ENCODE data around the gene MAMSTR. TPM values are rescaled to one million over a fixed set of nuclear protein-coding genes. Genes with fewer than 3 reads are reported as not detected.

The MAMSTR gene
- total RNA-seq, 2 experiments from 2014 or later: 1.1 to 1.5 TPM

GRCh38 chr19:48740164-48740972 is 20.8 kb upstream of the MAMSTR start, which contains the start of gene RASIP1:
Gene RASIP1, minus strand, starts transcription at chr19:48740610. Its CDS starts 328 bp downstream, at chr19:48740282.
- H3K9me3 Mint-ChIP-seq: no peaks in the 10 kb centered on the region

DNA sequence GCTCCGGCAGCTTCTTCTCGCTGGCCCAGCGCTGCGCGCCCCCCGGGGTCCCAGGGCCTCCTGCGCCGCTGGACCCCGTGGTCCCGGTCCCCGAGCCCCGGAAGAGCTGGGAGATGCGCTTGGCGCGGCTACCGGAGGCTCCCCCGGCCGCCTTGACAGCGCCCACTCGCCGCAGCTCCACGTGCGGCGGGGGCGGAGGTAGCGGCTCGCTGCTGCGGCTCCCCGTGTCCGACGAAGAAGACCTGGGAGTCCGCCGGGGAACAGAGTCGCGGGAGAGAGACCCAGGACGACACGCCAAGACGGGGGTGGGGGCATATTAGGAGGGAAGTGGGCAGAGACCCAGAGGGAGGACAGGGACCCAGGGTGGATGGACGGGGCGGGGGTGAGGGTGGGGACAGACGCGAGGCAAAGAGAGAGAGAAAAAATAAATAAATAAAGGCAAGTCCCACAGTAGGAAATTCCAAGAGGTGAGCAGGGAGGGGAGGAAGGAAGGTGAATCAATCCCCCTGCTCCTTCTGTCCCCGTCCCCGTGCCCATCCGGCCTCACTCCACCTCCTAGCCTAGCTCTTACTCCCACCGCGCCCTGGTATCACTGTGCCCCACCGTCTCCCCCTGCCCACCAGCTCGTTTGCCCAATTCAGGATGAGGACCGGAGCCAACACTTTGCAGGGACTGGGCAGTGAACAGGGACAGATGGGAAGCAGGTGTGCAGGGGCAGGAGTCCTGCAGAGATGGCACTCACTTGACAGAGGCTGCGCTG is 20.1 kb upstream of the MAMSTR start:
- ChIA-PET POLR2A (no interaction called here), CTCF (interaction anchor here (0.8 to 2.1 kb wide), 12 partner anchors 8 to 94 kb away, joined by 3 to 9 read pairs (median 4); partner anchors contain the start of genes CA11 and IZUMO1)
- Mint-ChIP-seq H3K27ac (no peak overlapping the region), H3K4me3 (no peak overlapping the region), H3K4me1 (peaks cover 34% of the 10 kb centered on the region), H3K27me3 (peaks cover 17% of the 10 kb centered on the region), H3K36me3 (ENCODE audit: low read depth) (no peaks in the 10 kb centered on the region), H3K9me3 (no peaks in the 10 kb centered on the region)
- DNase-seq: no peak

More at GRCh38 chr19:48740164-48740972, 20.8 kb upstream of the MAMSTR start, which contains the start of gene RASIP1:
- no peak within 1 kb of the TSS for H3K27ac Mint-ChIP-seq
- CTCF ChIA-PET: interaction anchor here (1.9 kb wide), 1 partner anchor 24 kb away, joined by 4 read pairs; no protein-coding TSS in a partner anchor
- peaks cover 34% of the 10 kb centered on the region for H3K4me1 Mint-ChIP-seq
- no peak within 1 kb of the TSS for H3K4me3 Mint-ChIP-seq
- no peak for DNase-seq
- peaks cover 17% of the 10 kb centered on the region for H3K27me3 Mint-ChIP-seq
- POLR2A ChIA-PET: interaction anchor here (0.5 kb wide), 1 partner anchor 46 kb away, joined by 4 read pairs; no protein-coding TSS in a partner anchor
- no peaks in the 10 kb centered on the region for H3K36me3 Mint-ChIP-seq (ENCODE audit: low read depth)

DNA sequence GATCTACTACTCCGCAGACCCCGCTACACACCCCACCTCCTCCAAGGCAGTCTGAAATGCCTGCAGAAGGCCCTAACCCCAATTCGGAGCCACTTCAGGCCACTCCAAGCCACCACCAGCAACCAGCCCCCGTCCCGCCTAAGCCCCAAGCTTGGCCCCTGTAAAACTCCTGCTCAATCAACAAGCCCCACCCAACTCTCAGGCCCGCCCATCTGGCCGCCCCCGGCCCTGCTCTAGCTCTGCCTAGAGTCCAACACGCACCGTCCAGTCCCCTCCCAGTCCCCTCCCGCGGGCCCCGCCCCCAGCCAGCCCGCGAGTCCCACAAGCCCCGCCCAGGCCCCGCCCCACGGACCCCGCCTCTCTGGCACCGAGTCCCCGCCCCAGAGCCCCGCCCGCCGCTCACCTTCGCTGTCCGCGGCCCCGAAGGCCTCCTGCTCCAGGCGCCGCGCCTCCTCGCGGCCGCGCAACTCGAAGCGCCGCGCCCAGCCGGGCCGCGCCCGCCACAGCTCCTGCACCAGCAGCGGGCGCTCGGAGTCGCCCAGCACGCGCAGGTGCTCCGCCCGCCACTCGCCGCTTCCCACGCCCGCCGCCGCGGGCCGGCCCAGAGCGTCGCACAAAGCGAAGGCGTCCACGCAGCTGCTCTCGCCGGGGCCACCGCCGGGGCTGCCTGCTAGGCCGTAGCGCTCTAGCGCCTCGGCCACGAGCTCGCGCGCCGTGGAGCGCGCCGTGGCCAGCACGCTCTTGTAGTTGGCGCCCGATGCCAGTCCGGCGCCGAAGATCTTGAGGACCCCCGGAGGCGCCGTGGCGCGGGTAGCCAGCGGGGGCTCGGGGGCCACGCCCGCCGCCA is 19.3 kb upstream of the MAMSTR start:
- H3K4me1 Mint-ChIP-seq: peaks cover 34% of the 10 kb centered on the region
- H3K27me3 Mint-ChIP-seq: peaks cover 17% of the 10 kb centered on the region
- no peaks in the 10 kb centered on the region for H3K36me3 Mint-ChIP-seq (ENCODE audit: low read depth)
- no peaks in the 10 kb centered on the region for H3K9me3 Mint-ChIP-seq
- H3K4me3 Mint-ChIP-seq: peak overlapping the region; percentile 48
- ChIA-PET CTCF (interaction anchor here (0.6 to 2.1 kb wide), 13 partner anchors 9 to 130 kb away, joined by 3 to 9 read pairs (median 4); partner anchors contain the start of genes CA11 and IZUMO1), POLR2A (no interaction called here)
- H3K27ac Mint-ChIP-seq: peak overlapping the region; percentile 31
- DNase-seq: peak; percentile 91

GRCh38 chr19:48737360-48737998 is 18.0 kb upstream of the MAMSTR start:
- H3K4me1 Mint-ChIP-seq: peaks cover 34% of the 10 kb centered on the region
- POLR2A ChIA-PET: no interaction called here
- H3K36me3 Mint-ChIP-seq (ENCODE audit: low read depth): no peaks in the 10 kb centered on the region
- CTCF ChIA-PET: interaction anchor here (1.4 to 2.1 kb wide), 3 partner anchors 12 to 24 kb away, joined by 3 to 6 read pairs (median 4); no protein-coding TSS in a partner anchor
- no peak overlapping the region for H3K27ac Mint-ChIP-seq
- no peak for DNase-seq
- no peak overlapping the region for H3K4me3 Mint-ChIP-seq
- H3K9me3 Mint-ChIP-seq: no peaks in the 10 kb centered on the region
- peaks cover 14% of the 10 kb centered on the region for H3K27me3 Mint-ChIP-seq

DNA sequence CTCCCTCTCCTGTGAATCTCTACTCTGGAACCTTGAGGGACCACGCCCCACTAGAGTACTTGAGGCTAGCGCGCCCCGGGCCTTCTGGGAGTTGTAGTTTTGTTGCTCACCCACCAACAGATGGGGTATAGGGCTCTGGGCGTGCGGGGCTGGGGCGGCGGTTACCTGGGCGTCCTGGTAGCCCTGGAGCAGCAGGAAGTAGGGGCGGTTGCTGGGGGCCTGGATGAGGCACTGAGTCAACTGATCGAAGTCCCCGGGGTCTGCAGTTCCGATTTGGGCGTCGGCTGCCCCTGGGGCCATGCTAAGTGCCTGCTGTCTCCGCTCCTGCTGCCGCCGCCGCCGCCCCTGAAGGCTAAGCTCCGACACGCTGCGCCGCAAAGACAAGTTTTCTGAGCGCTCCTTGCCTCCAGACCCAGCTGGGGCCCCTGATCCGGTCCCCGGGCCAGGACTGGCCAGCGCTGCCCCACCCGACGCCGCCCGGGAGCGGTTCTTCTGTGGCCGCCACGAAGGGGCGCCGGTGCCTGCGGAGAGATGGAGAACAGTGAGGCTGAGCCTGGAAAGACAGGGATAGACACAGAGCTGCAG is 15.6 kb upstream of the MAMSTR start:
- POLR2A ChIA-PET: no interaction called here

DNA sequence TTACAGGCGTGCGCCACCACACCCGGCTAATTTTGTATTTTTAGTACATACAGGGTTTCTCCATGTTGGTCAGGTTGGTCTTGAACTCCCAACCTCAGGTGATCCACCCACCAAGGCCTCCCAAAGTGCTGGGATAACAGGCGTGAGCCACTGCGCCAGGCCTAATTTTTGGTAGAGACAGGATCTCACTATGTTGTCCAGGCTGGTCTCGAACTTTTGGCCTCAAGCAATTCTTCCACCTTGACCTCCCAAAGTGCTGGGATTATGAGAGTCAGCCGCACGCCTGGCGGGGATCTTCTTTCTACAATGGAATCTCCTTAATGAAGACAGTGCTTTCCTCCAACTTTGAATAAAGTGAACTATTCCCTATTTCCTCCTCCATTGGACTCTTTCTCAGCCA is 15.1 kb upstream of the MAMSTR start:
- no peaks in the 10 kb centered on the region for H3K27me3 Mint-ChIP-seq
- peaks cover 5% of the 10 kb centered on the region for H3K36me3 Mint-ChIP-seq (ENCODE audit: low read depth)
- ChIA-PET CTCF (no interaction called here), POLR2A (no interaction called here)
- H3K4me1 Mint-ChIP-seq: peaks cover 14% of the 10 kb centered on the region
- no peak overlapping the region for H3K4me3 Mint-ChIP-seq
- DNase-seq: no peak
- H3K9me3 Mint-ChIP-seq: no peaks in the 10 kb centered on the region
- no peak overlapping the region for H3K27ac Mint-ChIP-seq

More for the DNA sequence above, 15.6 kb upstream of the MAMSTR start:
- Mint-ChIP-seq H3K27me3 (peaks cover 4% of the 10 kb centered on the region), H3K36me3 (ENCODE audit: low read depth) (peaks cover 5% of the 10 kb centered on the region), H3K4me1 (peaks cover 18% of the 10 kb centered on the region), H3K27ac (no peak overlapping the region), H3K9me3 (no peaks in the 10 kb centered on the region), H3K4me3 (no peak overlapping the region)
- CTCF ChIA-PET: interaction anchor here (0.6 kb wide), 1 partner anchor 258 kb away, joined by 4 read pairs; no protein-coding TSS in a partner anchor
- DNase-seq: no peak

DNA sequence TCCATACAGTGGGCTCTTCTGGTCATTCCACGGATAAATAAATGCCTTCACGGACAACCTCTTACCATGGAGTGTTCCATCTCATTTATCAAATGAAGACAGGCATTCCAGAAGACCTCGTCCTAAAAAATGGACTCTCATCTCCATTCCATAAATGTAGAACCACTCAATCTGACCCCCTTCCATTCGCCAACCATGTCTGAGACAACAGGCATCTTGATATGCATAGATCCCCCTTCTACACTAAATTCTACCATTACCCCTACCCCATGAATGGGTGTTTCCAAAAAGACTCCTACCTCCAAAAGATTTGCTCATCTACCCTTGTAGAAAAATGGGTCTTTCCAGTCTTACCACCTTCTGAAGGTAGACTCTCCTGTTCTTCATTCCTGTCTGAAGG is 11.9 kb upstream of the MAMSTR start:
- ChIA-PET POLR2A (no interaction called here), CTCF (interaction anchor here (0.6 kb wide), 1 partner anchor 1506 kb away, joined by 4 read pairs; no protein-coding TSS in a partner anchor)
- H3K4me1 Mint-ChIP-seq: peaks cover 7% of the 10 kb centered on the region
- H3K36me3 Mint-ChIP-seq (ENCODE audit: low read depth): peaks cover 16% of the 10 kb centered on the region
- no peak for DNase-seq
- H3K27me3 Mint-ChIP-seq: no peaks in the 10 kb centered on the region
- H3K27ac Mint-ChIP-seq: no peak overlapping the region
- no peak overlapping the region for H3K4me3 Mint-ChIP-seq
- H3K9me3 Mint-ChIP-seq: peaks cover 3% of the 10 kb centered on the region

DNA sequence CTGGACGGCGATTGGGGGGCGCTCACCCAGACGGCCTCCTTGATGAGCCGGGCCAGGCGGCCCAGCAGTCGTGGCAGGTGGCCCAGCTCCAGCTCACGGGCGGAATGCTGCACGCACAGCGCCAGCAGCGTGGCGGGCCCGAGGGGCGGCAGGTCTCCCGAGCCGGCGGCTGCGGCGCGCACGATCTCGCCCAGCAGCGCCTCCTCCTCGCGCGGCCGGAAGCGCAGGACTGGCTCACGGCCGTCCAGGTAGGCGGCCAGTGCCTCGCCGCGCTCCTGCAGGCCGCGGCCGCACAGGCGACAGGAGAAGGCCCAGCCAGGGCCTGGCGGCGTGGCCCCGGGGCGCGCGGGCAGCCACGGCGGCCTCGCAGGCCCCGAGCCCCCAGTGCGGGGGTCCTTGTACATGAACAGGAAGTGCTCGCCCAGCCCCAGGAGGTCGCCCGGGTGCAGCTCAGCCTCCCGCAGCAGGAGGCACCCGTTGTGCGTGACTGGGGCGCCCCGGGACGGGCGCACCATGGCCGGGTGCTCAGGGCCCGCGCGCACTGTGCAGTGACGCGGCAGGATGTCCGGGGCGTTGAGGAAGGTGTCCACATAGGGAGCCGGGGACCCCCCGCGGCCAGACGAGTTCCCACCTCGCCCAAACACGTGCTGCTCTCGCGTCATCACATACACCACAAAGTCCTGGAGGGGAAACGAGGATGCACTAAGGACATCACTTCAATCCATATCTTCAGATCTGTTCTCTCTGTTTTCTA is 9.6 kb upstream of the MAMSTR start:
- POLR2A ChIA-PET: no interaction called here
- H3K27ac Mint-ChIP-seq: no peak overlapping the region
- H3K27me3 Mint-ChIP-seq: no peaks in the 10 kb centered on the region
- H3K36me3 Mint-ChIP-seq (ENCODE audit: low read depth): peaks cover 30% of the 10 kb centered on the region
- peaks cover 17% of the 10 kb centered on the region for H3K9me3 Mint-ChIP-seq
- CTCF ChIA-PET: no interaction called here
- no peak overlapping the region for H3K4me3 Mint-ChIP-seq
- DNase-seq: no peak
- peaks cover 24% of the 10 kb centered on the region for H3K4me1 Mint-ChIP-seq

- POLR2A ChIA-PET: no interaction called here
- H3K4me1 Mint-ChIP-seq: peaks cover 27% of the 10 kb centered on the region
- CTCF ChIA-PET: interaction anchor here (0.6 to 2.3 kb wide), 4 partner anchors 9 to 90 kb away, joined by 3 to 8 read pairs (median 6); no protein-coding TSS in a partner anchor
- peak overlapping the region; percentile 96 for H3K27ac Mint-ChIP-seq
- DNase-seq: peak; percentile 57
- peak overlapping the region; percentile 26 for H3K4me3 Mint-ChIP-seq
- H3K36me3 Mint-ChIP-seq (ENCODE audit: low read depth): peaks cover 30% of the 10 kb centered on the region
- no peaks in the 10 kb centered on the region for H3K27me3 Mint-ChIP-seq
- H3K9me3 Mint-ChIP-seq: peaks cover 17% of the 10 kb centered on the region
These were observed 7.0 kb upstream of the MAMSTR start for GRCh38 chr19:48726556-48726955.

DNA sequence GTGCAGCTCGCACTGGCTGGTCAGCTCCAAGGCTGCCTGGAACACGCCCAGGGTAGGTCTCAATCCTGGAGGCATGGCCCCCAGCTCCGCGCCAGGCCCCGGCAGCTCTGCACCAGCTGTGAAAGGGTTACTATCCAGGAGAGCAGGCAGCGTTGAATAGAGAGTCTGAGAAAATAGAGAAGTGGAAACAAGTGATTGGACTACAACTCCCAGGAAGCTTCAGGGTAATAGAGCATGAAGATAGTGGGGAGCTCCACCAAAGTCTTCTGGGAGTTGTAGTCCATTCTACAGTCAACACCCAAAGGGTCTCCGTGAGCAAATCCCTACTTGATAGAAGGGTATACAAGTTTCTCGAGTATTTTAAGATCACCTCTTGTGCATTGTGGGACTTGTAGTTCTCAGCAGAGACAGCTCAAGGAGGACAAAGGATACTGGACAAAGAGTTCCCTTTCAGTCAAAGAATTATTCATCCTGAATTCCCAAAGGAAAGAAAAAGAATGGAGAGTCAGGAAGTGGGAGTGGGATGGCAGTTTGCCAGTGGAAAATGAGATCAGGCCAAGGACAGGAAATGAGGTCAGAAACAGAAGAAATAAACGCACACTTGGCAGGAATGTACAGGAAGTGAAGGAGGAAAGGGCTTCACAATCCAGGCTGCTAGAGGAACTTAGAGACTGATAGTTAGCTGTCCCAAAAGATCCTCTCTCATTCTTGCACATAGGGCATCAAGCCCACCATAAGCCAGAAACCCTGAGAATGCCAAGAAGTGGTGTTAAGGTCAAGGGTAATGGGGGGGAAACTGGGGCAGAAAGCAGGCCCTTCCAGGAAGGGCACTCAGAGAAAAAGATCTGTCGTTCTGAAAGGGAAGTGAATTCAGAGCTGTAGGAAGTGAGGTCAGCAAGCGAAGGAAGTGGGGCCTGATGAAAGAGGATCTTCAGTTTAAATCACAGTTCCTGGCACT is 5.5 kb upstream of the MAMSTR start:
- Mint-ChIP-seq H3K36me3 (ENCODE audit: low read depth) (peaks cover 25% of the 10 kb centered on the region), H3K4me1 (peaks cover 39% of the 10 kb centered on the region), H3K9me3 (peaks cover 17% of the 10 kb centered on the region), H3K27ac (peak overlapping the region; percentile 85), H3K4me3 (no peak overlapping the region), H3K27me3 (no peaks in the 10 kb centered on the region)
- ChIA-PET POLR2A (no interaction called here), CTCF (interaction anchor here (0.6 to 2.3 kb wide), 11 partner anchors 8 to 1637 kb away, joined by 3 to 8 read pairs (median 4); partner anchors contain the start of genes GYS1 and RUVBL2)
- peak; percentile 52 for DNase-seq
